Heart left ventricle (tissue), 16 donors: ENCODE results near the gene P2RX3. TPM values are rescaled to one million over a fixed set of nuclear protein-coding genes. Genes with fewer than 3 reads are reported as not detected.

ENCODE experiments used
- ATAC-seq, 4 donors: fragments of 200-7000 bp; cut with Tn5 transposase; one replicate each; pipeline ENCODE4 v1.9.1; 2020 to 2022; ENCODE audit warnings: moderate library complexity in 4 of 4, mild to moderate bottlenecking in 3 of 4, moderate number of reproducible peaks in 1 of 4
- DNase-seq, 5 donors: peaks; one replicate each; pipeline ENCODE4 v3.0.0-alpha.2; 2020
- H3K27ac ChIP-seq, 12 donors: fragments of 200-600 bp; sonication (generic) in 4 of 12; one replicate each; pipeline versions ENCODE4 v1.5.0 to v1.8.0; 2016 to 2022; ENCODE audit warnings: mild to moderate bottlenecking in 2 of 12
- H3K27me3 ChIP-seq, 9 donors: fragments of 200-600 bp; sonication (generic) in 2 of 9; one replicate each; pipeline versions ENCODE4 v1.5.1 to v1.8.0; 2016 to 2022; ENCODE audit warnings: mild to moderate bottlenecking in 3 of 9
- H3K36me3 ChIP-seq, 9 donors: fragments of 200-600 bp; sonication (generic) in 2 of 9; one replicate each; pipeline versions ENCODE4 v1.5.0 to v1.8.0; 2018 to 2022; ENCODE audit warnings: mild to moderate bottlenecking in 2 of 9
- H3K4me1 ChIP-seq, 12 donors: fragments of 200-600 bp; sonication (generic) in 4 of 12; one replicate each; pipeline versions ENCODE4 v1.5.0 to v1.8.0; 2016 to 2022; ENCODE audit warnings: mild to moderate bottlenecking in 3 of 12
- H3K4me3 ChIP-seq, 12 donors: fragments of 200-600 bp; sonication (generic) in 4 of 12; one replicate each; pipeline versions ENCODE4 v1.5.0 to v1.8.0; 2017 to 2022; ENCODE audit warnings: mild to moderate bottlenecking in 9 of 12, moderate library complexity in 4 of 12
- H3K9me3 ChIP-seq, 12 donors: fragments of 200-600 bp; sonication (generic) in 4 of 12; one replicate each; pipeline versions ENCODE4 v1.5.0 to v1.8.0; 2016 to 2022; ENCODE audit warnings: mild to moderate bottlenecking in 1 of 12
- POLR2A ChIP-seq, 2 donors: fragments of 450-650 bp; IDR thresholded peaks; one replicate each; pipeline ENCODE4 v1.6.1; 2017; ENCODE audit warnings: antibody characterized with exemption in 2 of 2, mild to moderate bottlenecking in 2 of 2, moderate library complexity in 2 of 2
- WGBS, 4 donors: extraction: QIAGEN DNeasy Blood & Tissue Kit in 2 of 4; methylation state at CpG; one replicate each; pipeline versions ENCODE4 v1.1.5 to v1.1.7; 2013 to 2018; 5-methylcytosine and 5-hydroxymethylcytosine counted together
- intact Hi-C, 10 donors: fragments of 100-400 bp; cut with DNase I; formaldehyde crosslinking; loops; one replicate each; pipeline versions ENCODE4 v1.11.1 to v1.14.2; 2022
- polyA plus RNA-seq, 2 donors: library from polyadenylated mRNA; stranded (reverse); fragments of 200-250 nt; gene quantifications; one replicate each; pipeline ENCODE4 v1.2.3, GENCODE V29; 2013
- total RNA-seq, 9 donors: library from RNA; depleted of rRNA in 2 of 9; stranded (reverse); fragments of >200 nt in 2 of 9; fragmentation: NEBNext Ultra II Directional in 3 of 9; extraction: Animal tissue kit (Norgen Biotek cat#: 25700) in 3 of 9; gene quantifications; one replicate each; pipeline versions ENCODE4 v1.1.0 to v1.2.4, GENCODE V29; 2016 to 2023
- TF ChIP-seq, protein P1 (sequence below), 12 donors: fragments of 200-600 bp; sonication (generic) in 4 of 12; IDR thresholded peaks; one replicate each; pipeline versions ENCODE4 v1.5.0 to v1.8.0; 2018 to 2022; ENCODE audit warnings: antibody characterized with exemption in 12 of 12, mild to moderate bottlenecking in 5 of 12
- donor health status: ischemic (EF 13 %, LVEDD 7.1; RV severe dilation, severe dysfunction).
- donor health status: healthy with polysubstance abuse.
- donor health status: DM: no; HTN: yes; CAD: no.
- donor health status: DM: no; HTN: no; CAD: no.
- donor health status: ischemic (EF 25% LVEDD 6.9; RV normal size, moderate dysfunction).
- donor health status: ischemic (EF 25% LVEDD 5.7; RV mildly dilated, moderate dysfunction).
- donor health status: healthy.
- donor health status: DM: yes; HTN: yes; CAD: no.
- donor health status: ischemic (EF 35%, LVEDD 5.7; RV mildly dilated, moderate dysfunction).
- donor health status: nonischemic (EF 11% LVEDD 7.7; RV severe dilation, severe dysfunction).
- donor health status: DM: yes; HTN: yes; CAD: no.
- donor health status: PGD.
- donor health status: ischemic (EF 29% LVEDD 5.4; RV normal size, mild dysfunction).
- donor health status: nonischemic (EF 23%, LVEDD 6.1; RV moderate dilation, normal function).

P2RX3 gene
- total and polyA plus RNA-seq, 11 donors: 0.35 to 7.1 (median 1.3) TPM

DNA sequence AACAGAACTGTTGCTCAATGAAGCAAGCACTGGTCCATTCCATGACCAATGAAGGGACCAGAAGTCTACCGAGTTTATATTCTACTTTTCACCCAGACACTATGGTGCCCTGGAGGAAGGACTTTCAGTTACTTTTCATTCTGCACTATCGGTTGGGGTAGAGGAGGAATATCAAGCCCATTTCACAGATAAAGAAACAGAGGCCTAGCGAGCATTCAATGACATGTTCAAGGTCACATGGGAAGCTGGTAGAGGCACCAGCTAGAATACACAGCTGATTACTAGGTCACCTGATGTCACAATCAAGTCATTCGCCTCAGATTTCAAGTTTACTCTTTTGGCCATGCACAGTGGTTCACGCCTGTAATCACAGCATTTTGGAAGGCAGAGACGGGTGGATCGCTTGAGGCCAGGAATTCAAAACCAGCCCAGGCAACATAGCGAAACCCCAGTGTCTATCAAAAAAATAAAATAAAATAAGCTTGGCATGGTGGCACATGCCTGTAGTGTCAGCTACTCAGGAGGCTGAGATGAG, 69.9 kb downstream of the P2RX3 start:
- TF ChIP-seq POLR2A (IDR thresholded peaks at IDR 0.05): no peak
- TF ChIP-seq, protein P1, sequence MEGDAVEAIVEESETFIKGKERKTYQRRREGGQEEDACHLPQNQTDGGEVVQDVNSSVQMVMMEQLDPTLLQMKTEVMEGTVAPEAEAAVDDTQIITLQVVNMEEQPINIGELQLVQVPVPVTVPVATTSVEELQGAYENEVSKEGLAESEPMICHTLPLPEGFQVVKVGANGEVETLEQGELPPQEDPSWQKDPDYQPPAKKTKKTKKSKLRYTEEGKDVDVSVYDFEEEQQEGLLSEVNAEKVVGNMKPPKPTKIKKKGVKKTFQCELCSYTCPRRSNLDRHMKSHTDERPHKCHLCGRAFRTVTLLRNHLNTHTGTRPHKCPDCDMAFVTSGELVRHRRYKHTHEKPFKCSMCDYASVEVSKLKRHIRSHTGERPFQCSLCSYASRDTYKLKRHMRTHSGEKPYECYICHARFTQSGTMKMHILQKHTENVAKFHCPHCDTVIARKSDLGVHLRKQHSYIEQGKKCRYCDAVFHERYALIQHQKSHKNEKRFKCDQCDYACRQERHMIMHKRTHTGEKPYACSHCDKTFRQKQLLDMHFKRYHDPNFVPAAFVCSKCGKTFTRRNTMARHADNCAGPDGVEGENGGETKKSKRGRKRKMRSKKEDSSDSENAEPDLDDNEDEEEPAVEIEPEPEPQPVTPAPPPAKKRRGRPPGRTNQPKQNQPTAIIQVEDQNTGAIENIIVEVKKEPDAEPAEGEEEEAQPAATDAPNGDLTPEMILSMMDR (IDR thresholded peaks at IDR 0.05): no peak
- intact Hi-C loops: loop anchor here in 3 of 10 donors (2.0 to 5.0 kb wide), 4 partner anchors 17 to 61 kb away; no protein-coding TSS in a partner anchor
- H3K27ac ChIP-seq: peak overlapping the region in 8 of 12 donors; percentile 40 to 75 (median 70)

DNA sequence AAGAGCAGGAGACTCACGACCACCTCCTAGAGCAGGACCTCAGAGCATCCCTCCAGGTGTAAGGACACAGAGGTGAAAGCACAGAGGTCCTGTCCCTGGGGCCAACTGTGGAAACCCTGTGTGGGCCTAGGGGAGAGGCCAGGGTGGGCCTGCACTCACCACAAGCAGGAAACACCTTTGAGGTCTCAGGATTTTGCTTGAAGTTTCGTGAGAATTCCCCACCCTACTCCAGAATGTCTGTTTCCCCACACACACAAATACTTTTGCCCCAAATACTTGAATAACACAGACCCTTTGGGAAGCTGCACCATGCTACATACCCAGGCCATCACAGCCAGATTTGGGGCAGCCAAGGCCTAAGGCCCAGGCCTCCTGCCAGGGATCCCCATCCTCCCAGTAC, 70.6 kb downstream of the P2RX3 start:
- ATAC-seq: no peak
- no peaks in the 10 kb centered on the region for H3K27me3 ChIP-seq
- peaks cover 4 to 38% (median 28%) of the 10 kb centered on the region in 12 donors for H3K4me1 ChIP-seq
- peak overlapping the region in 1 of 12 donors; percentile 73 for H3K27ac ChIP-seq
- H3K4me3 ChIP-seq: no peak overlapping the region
- WGBS, 4 donors: 77 to 90% (median 87%) methylated on average over 2 of the region's 2 CpGs
- DNase-seq: no peak
- no peaks in the 10 kb centered on the region for H3K9me3 ChIP-seq
- H3K36me3 ChIP-seq: peaks cover 0 to 76% (median 67%) of the 10 kb centered on the region in 9 donors
- intact Hi-C loops: loop anchor here in 2 of 10 donors (5.0 kb wide), 2 partner anchors 56 to 61 kb away; no protein-coding TSS in a partner anchor
- TF ChIP-seq POLR2A (IDR thresholded peaks at IDR 0.05): no peak
- TF ChIP-seq, protein P1 (IDR thresholded peaks at IDR 0.05): no peak

More for the DNA sequence above, 69.9 kb downstream of the P2RX3 start:
- Histone ChIP-seq H3K27me3 (no peaks in the 10 kb centered on the region), H3K36me3 (peaks cover 0 to 69% (median 60%) of the 10 kb centered on the region in 9 donors), H3K4me1 (peaks cover 4 to 37% (median 25%) of the 10 kb centered on the region in 12 donors), H3K4me3 (no peak overlapping the region), H3K9me3 (no peaks in the 10 kb centered on the region)
- DNase-seq: no peak
- ATAC-seq: no peak
- WGBS, 4 donors: 94 to 96% (median 95%) methylated on average over 8 of the region's 8 CpGs

DNA sequence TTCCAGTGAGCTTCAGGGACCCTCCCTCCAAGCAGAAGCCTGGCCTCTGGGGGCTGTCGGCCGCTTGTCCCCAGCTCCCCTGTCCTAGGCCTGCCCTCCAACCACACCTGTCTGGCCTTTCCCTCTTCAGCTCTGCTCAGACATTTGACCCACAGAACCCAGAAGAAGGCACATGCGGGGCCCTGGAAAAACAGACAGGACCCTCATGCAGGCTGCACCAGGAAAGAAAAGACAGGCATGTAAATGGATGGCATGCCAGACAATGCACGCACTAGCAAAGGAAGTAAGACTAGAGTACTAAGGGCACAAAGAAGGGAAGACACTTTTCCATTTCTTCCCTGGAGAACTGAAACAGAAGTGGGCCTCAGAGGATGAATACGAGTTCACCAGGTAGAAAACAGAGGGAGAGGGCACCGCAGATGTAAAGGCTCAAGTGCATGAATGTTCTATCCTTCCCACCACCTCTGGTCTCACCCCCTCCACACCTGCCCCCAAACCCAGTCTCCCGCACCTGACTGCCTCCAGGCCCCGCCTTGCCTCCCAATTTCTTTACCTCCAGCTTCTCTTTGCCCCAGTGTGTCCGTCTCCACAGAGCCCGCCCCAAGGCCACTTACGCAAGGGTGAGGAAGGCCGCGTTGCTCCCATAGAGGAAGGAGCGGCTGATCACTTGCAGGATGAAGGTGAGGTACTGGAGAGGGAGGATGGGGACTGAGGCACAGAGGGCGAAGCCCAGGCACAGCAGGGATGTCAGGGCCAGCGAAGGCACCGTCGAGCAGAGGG, 71.4 kb downstream of the P2RX3 start:
- Histone ChIP-seq H3K4me3 (no peak overlapping the region), H3K27me3 (no peaks in the 10 kb centered on the region), H3K36me3 (peaks cover 0 to 84% (median 75%) of the 10 kb centered on the region in 9 donors), H3K27ac (no peak overlapping the region), H3K9me3 (no peaks in the 10 kb centered on the region), H3K4me1 (peaks cover 4 to 39% (median 28%) of the 10 kb centered on the region in 12 donors)
- TF ChIP-seq POLR2A (IDR thresholded peaks at IDR 0.05): no peak
- TF ChIP-seq, protein P1 (IDR thresholded peaks at IDR 0.05): no peak
- ATAC-seq (no peak), DNase-seq (no peak)
- intact Hi-C loops: loop anchor here in 2 of 10 donors (5.0 kb wide), 2 partner anchors 57 to 62 kb away; no protein-coding TSS in a partner anchor
- 96 to 97% (median 97%) methylated on average over 18 of the region's 18 CpGs for WGBS, 4 donors

DNA sequence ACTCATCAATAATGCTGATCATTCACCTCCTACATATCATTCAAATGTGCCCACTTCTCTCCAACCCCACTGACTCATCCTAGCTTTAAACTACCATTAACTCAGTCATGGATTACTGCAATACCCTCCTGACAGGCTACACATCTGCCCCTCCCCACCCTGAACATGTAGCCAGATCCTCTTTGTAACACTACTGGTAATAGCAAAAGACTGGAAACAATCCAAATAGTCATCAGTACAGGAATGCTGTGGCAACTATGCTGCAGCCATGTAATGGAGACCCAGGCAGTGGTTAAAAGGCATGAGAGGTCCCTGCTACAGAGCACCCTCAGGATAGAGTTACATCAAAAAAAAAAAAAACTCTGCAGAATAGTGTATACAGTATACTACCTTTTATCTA, 72.1 kb downstream of the P2RX3 start:
- Histone ChIP-seq H3K4me1 (peaks cover 4 to 39% (median 28%) of the 10 kb centered on the region in 12 donors), H3K9me3 (no peaks in the 10 kb centered on the region), H3K4me3 (no peak overlapping the region), H3K36me3 (peaks cover 0 to 91% (median 82%) of the 10 kb centered on the region in 9 donors), H3K27me3 (no peaks in the 10 kb centered on the region), H3K27ac (no peak overlapping the region)
- ATAC-seq (no peak), DNase-seq (no peak)
- TF ChIP-seq, protein P1 (IDR thresholded peaks at IDR 0.05): no peak
- TF ChIP-seq POLR2A (IDR thresholded peaks at IDR 0.05): no peak
- intact Hi-C loops: no loop called here
